Amniotic stem cell (primary cell): Measurements from ENCODE around the gene STK32B.

Experiments
- DNase-seq: peaks from one replicate; lab custom pipeline; 2025; lab: John Stamatoyannopoulos, UW

STK32B gene

DNA sequence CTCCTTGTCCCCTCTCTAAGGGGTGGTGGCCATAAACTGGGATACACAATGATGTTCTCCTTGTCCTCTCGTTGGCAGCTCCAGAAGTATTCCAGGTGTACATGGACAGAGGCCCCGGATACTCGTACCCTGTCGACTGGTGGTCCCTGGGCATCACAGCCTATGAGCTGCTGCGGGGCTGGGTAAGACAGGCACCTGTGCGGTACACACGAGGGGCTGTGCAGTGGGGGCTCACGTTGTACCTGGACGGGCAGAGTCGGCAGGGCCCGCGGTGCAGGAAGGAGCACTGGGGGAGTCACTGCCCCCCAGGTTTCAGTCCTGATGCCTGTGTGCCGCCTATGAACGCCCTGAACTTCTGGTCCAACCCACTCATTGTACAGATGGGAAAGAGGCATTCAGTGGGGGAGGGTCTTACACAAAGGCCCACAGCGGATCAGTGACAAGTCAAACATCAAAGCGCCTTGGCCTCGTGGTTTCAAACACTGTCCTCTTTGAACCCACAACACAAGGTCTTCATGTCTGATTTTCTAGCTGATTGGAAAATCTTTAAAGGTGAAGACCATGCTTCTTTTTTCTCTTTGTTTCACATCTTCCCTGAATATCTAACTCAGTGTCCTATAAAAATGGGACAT lies 395.4 kb downstream of the STK32B start:
- no peak for DNase-seq

DNA sequence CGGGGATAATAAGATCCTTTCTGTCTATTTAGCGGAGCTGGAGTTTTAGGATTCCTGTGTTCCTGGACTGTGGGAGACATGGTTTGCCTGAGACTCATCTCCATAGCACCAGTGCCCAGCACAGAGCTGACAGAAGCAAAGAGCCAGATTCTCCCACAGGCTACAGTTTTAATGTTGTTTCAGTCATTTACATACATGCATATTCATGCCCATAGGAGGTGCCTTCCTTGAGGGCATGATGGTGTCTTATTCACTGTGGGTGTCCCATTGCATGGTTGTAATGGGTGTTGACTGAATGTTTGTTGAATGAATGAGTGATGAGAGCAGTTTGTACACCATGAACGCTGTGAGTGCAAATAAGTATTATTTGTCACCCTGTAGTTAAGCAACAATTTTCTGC lies 396.5 kb downstream of the STK32B start:
- DNase-seq, result no peak

DNA sequence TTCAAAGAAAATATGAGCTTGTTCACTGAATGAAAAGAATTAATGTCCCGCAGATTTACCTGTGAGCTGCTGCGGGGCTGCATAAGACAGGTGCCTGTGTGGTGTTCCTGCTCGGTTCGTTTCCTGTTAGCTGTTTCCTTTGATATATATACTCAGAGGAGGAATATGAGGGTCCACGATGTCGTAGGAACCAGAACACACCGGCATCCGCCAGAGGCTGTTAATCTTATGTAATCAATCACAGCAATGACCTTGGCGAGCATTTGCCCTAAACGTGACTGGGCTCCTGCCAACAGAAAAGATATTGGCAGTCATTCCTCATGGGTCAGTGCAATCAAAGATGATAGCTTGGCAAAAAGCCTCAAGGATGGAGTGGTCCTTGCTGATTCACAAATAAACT lies 396.9 kb downstream of the STK32B start:
- DNase-seq, result no peak

DNA sequence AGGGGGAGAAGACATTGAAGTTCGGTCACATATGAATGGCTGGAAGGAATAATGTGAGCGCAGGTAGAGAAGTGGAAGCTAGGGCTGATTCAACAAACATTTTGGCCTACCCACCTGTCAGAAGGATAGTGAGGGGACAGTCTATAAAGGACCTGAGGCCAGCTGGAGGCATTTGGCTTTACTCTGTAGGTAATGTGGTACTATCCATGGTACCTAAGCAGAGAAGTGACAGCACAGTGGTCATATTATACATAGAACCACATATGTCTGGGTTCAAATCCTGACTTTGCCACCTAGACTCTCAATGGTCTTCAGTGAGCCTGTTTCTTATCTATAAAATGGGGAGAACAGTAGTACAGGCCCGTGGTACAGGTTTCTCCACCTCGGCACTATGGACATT lies 400.0 kb downstream of the STK32B start:
- no peak for DNase-seq

DNA sequence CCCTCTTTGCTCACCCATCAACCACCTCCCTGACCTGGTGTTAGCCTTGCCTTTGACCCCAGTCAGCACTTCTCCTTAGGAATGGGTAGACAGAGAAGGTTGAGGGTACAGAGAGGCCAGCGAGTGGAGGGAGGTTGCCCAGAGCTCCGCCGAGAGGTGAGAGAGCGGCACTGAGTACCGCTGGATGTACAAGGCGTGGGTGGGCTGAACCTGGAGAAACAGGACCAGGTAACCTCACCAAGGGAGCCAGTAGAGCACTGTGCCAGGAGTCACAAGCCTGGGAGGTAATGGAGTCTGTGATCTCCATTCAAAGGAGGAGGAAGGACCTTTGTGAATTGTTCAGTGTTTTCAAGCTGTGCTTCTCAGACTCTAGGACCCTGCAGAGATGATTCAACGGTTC lies 400.9 kb downstream of the STK32B start:
- DNase-seq, result no peak

DNA sequence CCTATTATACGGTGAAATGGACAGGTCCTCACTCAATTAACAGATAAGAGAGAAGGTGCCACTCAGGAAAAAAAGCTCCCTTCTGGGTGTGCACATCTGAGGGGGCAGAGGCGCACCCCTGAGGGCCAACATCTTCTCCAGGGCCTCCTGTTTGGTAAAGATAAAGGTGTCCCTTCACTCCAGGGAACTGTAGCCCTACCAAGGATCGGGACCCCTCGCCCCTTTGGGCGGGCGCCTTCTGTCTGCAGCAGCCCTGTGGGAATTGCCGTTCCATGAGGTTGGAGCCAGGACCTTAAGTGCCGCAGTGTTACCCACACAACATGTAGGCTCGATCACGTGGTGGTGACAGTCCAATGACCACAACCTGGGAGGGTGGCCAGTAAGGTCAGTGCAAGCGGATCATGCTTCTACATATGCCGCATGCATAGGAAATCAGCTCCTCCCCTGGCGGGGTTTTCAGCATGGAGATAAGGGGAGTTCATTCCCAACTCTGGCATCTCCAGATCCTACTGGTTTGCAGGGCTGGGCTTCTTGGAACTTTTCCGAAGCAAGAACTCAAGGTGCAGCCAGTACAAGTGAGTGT lies 403.8 kb downstream of the STK32B start:
- no peak for DNase-seq

DNA sequence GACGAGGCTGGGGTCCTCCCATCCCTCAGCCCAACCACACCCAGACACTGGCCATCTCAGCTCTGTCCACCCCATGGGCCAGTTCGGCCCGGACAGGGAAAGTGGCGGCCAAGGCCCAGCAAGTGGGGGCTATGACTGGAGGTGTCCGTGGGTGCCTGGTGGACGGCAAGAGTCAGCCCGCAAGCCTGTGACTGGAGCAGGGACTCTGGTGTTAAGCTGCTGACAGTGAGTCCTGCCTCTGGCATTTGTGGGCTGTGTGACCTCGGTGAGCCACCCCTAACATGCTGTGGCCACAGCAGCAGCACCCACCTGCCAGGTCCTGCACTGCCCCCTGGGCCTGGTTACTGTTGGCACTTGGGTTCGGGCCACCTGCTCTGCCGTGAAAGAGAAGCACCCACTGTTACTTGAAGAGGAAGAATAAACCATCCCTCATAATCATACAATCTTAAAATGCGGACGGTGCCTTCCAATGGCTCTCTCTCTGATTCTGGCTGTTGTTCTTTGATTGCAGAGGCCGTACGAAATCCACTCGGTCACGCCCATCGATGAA lies 405.1 kb downstream of the STK32B start:
- no peak for DNase-seq

DNA sequence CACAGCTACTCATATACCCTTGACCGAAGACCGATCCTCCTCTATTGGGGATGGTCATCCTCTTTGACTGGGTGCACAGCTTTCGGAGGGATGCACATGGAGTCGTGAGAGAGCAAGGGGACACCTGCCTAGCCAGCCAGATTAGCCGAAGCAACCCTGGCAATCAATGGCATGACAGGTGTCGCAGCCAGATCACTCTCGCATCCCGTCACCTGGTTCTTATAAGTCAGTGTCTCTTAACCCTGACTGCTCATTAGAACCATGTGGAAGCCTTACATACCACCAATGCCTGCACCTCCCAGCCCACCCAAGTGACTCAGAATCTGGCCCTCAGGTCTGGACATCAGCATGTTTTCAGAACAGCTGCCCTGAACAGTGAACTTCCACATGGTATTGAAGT lies 407.4 kb downstream of the STK32B start:
- DNase-seq, result no peak

DNA sequence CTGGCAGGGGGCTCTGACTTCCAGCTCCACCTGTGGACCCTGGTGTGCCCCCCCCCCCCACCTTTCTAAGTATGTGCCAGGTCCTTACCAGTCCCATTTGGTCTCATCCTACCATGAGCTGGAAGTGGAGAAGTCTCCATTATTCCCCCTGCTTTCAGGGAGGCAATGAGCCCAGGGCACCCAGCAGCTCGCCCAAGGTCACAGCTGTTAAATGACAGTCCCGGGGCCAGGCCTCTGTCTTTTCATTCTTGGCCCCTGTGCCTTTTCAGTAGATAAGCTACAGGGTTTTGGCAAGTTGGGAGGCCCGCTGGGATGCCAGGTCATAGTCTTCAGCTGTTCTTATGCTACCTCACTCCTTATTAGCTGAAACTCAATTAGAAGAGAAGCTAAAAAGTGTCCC lies 408.0 kb downstream of the STK32B start:
- no peak for DNase-seq

DNA sequence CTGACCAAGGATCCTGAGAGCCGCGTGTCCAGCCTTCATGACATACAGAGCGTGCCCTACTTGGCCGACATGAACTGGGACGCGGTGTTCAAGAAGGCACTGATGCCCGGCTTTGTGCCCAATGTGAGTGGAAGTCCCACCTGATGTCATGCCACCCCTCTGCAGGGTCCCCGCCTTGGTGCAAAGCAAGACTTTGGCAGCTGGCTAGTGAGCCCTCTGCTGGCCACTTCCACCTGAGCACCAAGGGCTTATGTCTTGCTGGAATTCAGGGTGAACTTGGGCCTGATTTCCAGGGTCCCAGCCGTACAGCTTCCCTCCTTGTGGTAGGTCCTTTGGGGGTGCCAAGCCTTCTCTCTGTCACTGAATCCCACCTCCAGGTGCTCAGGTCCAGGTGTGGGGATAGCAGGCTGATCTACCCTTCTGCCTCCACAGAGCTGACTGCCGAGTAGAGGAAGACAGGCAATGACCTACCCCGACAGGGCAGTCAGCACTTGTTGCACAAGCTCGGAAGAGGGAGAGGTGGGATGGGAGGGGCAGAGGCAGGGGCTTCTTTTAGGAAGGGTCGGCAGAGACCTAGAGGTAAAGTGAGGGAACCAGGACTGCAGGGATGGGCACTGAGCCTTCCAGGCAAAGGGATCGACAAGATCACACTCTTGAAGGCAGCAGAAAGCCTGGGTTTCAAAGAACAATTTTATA lies 409.0 kb downstream of the STK32B start:
- no peak for DNase-seq

DNA sequence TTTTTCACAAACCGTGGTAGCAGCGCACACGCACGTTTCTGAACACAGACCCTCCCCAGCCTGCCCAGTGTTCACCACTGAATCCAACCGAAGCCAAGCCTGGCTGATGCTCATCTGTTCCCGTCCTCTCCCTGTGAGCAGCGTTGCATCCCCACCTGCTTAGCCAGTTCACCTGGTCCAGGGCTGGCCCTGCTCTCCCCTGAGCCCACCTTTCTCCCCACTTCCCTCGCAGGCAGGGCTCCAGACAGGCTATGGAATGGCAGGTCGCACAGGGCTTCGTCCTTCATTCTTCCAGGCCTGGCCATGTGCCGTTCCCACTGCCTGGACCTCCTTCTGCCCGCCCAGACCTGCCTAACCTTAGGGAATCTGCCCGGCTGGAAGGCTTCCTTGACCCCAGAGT lies 410.2 kb downstream of the STK32B start:
- no peak for DNase-seq

DNA sequence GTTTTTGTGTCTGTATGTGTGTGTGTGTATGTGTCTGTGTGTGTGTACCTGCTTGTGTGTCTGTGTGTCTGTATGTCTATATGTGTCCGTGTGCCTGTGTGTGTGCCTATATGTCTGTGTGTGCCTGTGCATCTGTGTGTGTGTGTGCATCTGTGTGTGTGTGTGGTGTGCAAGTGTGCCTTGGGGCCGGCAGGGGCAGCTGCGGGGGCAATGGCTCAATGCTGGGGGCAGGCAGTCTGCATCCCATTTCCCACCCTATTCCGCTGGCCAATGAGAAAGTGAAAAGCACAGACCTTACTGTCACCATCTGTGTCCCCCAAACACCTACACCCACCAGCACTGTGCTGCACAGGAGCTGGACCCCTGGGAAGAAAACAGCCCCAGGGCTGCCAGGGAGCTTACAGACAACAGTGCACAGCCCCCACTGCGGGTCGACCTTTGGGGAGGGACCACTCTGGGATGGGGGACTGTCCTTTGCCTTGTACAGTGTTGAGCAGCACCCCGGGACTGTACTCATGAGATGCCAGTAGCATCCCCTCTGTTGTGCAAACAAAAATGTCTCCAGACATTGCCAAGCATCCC lies 411.1 kb downstream of the STK32B start:
- no peak for DNase-seq

DNA sequence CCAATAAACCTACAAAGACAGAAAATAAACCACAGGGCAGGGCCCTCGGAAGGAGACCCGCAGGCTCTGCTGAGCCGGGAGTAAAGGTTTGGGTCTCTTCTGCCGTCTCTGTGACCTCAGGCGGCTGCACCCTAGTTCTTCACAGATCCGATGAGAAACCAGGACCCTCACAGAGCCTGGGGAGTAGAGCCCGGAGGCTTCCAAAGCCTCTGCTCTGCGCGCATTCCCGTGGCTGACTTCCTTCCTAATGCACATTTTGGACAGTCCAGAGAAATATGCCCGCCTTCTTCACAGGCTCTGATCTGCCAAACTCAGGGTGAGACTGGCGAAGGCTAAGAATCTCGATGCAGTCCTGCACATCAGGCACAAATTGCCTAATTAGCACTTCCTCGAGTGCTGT lies 411.6 kb downstream of the STK32B start:
- DNase-seq, result no peak

DNA sequence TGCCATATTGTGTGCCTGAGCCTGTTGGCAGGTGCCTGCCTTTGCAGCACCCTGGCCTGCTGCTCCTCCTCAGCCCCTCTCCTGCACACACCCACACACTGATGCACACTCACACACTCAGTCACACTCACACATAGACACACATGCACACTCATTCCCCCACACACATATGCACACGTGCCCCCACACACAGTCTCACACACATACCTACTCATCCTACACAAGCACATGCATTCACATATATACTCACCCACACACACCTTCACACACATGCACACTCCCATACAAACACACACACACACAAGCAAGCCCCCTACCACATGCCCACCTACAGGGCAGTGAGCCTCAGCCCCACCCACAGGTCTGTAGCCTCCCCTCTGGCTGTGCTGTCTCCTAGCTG lies 412.1 kb downstream of the STK32B start:
- no peak for DNase-seq

DNA sequence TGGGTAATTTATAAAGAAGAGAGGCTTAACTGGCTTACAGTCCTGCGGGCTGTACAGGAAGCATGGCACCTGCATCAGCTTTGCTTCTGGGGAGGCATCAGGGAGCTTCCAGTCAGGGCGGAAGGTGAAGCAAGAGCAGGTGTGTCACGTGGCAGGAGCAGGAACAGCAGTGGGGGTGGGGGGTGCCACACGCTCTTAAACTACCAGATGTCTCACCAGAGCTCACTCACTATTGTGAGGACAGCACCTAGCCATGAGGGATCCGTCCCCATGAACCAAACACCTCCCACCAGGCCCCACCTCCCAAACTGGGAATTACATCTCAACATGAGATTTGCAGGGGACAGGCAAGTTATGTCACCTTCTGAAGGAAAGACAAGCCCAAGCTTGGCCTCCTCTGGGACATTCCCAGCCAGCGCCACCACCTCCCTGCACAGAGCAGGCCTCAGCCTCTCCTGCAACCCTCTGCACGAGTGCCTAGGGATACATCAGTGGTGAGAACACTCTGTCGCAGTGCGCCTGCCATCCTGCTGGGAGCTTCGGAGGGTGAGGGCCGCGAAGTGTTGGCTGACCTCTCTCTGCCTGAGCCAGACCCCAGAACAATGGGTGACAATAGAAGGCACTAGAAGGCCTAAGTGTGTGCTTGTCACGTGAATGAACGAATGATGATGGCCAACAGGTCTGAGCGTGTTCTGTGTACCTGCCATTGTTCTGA lies 412.8 kb downstream of the STK32B start:
- no peak for DNase-seq

DNA sequence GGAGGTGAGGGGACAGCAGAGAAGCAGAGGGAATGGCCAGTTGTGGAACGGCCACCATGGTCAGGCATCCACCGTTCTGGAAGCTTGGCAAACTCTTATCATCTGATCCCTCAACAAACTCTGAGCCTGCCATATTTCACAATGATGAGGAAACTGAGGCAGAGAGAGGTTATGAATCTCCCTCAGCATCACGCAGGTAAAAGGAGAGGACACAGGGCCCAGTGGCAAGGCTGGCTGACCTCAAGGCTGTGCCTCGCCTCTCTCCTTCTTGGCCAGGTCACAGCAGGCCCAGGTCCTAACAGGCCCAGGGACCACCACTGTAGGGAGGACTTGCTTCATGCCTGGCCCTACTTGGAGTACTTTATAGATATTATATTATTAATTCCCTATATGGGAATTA lies 414.2 kb downstream of the STK32B start:
- no peak for DNase-seq

DNA sequence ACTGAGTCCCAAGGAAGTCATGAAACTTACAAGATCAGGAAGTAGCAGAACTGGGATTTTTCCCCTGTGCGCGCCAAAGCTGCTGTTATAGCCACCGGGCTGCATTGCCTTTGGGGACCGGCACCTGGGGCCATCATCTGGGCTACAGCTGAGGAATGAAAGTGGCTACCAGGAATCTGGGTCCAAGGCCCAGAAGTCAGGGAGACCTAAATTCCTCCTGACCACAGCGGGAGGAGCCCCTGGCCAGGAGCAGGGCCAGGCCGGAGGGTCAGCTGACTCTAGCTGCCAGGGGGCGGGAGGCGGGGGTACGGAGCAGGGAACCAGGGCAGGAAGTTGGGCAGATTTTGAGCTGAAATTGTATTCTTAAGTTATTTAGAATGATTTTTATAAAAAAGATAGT lies 414.7 kb downstream of the STK32B start:
- DNase-seq, result no peak

DNA sequence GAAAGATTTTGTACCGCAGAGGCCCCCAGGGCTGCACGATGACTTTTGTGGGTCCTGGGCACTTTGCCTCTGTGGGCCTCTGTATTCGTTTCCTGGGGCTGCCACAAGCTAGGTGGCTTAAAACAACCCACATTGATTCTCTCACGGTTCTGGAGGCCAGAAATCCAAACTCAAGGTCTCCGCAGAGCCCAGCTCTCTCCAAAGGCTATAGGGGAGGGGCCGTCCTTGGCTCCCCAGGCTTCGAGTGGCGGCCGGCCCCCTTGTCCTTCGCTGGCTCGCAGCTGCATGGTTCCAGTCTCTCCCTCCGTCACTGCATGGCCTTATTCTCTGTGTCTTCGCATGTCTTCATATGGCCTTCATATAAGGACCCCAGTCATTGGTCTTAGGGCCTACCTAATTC lies 415.8 kb downstream of the STK32B start:
- DNase-seq, result no peak

DNA sequence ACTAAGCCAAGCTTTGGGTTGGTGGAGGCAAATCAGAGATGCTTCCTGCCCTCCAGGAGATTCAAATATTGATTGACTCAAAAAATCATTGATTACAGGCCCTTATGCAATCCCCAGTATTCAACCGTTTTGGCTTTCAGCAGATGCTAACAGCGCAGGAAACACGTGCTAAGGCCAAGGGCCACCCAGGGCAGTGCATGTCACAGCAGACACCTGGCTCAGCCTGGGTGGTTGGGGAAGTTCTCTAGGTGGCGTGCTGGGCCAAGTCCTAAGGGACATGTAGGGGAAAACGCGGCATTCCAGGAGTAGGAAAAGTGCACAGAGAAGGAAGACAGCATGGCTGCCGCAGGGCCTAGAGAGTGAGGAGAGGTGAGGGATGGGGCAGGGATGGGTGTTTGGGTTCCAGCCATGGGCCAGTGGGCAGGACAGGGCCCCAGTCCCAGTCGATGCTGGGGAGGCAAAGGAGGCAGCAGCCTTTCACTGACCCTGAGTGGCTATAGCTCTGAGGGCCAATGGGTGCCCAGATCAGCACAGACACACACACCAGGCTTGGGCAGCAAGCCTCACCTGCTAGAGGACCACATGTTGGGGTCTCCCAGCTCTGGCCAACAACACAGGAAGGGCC lies 418.0 kb downstream of the STK32B start:
- DNase-seq, result no peak

DNA sequence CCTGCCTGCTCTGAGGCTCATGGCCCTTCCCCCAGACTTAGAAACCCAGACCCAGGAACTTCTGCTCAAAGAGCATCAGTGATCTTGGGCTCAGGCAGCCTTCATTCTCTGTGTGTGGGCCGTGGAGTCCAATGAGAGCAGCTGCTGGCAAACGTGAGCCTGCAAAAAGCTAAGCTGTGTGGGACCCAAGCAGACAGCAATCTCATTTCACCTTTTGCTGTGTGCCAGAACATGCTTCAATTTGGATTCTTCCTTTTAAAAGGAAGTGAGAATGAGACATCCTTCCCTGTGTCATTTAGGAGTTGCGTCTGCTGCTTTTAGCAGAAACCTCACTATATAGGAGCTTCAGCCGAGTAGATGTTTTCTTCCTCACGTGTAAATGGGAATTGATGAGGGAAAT lies 418.6 kb downstream of the STK32B start:
- no peak for DNase-seq

DNA sequence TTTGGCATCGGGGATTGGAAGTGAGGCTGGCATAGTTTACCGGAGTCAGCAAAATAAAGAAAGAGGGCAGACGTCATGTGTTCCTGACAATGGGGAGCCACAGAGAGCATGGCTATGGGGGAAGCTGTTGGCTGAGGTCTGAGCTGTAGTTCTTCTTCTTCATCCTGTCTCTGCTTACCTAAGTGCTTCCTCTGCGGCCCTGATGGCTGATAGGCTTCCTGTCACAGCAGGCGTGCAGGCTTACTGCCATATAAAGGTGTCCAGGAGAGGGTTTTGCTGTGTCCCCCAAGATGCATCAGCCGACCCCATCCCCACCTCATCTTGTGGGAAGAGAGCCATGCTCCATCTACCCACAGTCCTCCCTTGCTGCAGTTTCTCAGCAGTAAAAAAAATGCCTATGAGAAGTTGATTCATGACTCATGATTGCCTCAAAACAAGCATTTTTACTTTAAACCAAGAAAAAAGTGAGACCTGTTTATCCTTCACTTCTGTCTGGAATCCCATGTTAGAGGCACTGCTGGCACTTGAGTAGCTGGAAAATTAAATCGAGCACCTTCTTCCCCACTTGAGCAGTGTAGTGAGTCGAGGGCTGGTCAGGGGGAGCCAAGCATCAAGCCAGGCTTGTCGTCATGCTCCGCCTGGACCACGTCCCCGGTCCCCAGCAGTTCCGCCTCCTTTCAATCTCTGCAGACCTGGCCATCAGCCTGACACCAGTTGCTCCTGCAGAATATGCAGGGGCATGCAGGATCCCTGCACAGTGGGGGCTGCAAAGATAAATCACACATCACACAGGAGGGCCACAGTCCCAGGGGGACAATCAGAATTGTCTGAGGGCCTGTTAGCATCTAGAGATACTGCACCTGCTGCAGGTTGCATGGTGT lies 419.3 kb downstream of the STK32B start:
- DNase-seq, result no peak
